NCI-H69 (cell line): ENCODE measurements around the gene SATL1.
"Not testable (repeated sequence)": the region's sequence is repeated elsewhere in the genome, so short reads cannot be mapped to it uniquely, and the experiment has no call there.

Source experiments
- DNase-seq: peaks from one replicate; lab custom pipeline; 2025; lab: John Stamatoyannopoulos, UW

The SATL1 gene

DNA sequence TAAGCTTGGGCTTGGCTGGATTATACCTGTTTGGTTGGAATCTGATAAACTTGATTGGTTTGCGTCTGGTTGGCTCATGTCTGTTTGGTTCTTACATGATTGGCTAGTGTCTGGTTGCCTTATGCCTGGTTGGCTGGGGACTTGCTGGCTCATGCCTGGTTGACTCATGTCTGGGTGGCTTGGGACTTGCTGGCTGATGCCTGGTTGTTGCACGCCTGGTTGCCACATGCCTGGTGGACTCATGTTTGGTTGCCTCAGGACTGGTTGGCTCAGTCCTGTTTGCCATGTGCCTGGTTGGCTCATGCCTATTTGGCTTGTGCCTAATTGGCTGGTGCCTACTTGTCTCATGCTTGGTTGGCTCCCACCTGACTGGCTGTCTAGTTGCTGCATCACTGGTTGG lies 135.4 kb downstream of the SATL1 start:
- DNase-seq, result no peak

DNA sequence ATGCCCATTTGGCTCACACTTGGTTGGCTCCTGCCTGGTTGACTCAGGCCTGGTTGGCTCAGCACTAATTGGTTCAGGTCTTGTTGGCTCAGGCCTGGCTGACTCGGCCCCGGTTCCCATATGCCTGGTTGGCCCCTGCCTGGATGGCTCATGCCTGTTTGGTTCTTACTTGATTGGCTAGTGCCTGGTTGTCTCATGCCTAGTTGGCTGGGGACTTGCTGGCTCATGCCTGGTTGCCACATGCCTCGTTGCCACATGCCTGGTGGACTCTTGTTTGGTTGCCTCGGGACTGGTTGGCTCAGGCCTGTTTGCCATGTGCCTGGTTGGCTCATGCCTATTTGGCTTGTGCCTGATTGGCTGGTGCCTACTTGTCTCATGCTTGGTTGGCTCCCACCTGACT lies 136.2 kb downstream of the SATL1 start:
- DNase-seq, result no peak

DNA sequence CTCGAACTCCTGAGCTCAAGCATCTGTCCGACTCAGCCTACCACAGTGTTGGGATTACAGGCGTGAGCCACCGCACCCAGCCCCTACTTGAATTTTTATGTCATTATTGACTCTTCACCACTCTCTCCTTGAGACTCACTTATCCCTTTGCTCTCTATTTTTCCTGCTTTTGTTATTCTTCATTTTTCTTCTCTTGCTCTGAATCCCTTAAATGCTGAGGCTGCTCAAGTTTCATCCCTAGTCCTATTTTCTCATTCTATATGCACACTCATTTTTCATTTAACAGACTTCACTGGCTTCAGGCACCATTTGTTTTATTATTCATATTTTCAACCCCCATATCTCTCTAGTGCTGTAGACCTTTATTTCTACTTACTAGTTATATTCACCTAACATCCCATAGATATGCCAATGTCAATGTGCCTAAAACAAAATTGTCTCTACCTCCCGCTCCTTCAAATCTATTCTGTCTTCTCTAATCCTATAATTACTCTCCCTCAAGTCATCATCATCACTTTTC lies 154.2 kb downstream of the SATL1 start:
- DNase-seq, result no peak

DNA sequence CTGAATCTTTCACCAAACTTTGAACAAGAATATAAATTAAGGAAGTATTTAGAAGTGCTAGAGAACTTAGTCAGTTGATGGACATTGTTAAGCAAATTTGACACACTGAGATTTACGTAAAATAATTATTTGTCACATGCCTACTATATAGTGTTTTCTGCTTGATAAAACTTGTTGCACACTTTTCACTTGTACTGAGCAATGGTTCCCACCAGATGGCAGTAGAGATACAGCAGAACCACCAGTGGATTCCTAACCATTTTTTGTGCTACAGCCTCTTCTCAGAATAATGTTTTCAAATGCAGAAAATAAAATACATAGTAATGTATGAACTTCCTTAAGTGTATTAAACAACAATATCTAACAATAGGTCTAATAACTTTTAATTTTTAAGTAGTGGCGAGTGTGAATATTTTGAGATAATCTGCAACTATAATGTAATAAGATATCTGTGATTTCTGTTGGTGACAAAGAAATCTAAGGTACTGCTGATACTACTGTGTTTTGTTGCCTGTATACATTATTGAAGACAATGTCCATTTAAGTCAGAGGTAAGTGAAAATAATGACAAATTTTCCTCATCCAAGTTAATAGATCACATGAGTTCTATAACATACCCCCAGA lies 158.7 kb downstream of the SATL1 start:
- DNase-seq, result peak; percentile 15

DNA sequence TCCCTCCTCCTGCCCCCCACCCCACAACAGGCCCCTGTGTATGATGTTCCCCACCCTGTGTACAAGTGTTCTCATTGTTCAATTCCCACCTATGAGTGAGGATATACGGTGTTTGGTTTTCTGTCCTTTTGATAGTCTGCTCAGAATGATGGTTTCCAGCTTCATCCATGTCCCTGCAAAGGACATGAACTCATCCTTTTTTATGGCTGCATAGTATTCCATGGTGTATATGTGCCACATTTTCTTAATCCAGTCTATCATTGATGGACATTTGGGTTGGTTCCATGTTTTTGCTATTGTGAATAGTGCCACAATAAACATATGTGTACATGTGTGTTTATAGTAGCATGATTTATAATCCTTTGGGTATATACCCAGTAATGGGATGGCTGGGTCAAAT lies 166.3 kb downstream of the SATL1 start:
- DNase-seq, result not testable (repeated sequence)

DNA sequence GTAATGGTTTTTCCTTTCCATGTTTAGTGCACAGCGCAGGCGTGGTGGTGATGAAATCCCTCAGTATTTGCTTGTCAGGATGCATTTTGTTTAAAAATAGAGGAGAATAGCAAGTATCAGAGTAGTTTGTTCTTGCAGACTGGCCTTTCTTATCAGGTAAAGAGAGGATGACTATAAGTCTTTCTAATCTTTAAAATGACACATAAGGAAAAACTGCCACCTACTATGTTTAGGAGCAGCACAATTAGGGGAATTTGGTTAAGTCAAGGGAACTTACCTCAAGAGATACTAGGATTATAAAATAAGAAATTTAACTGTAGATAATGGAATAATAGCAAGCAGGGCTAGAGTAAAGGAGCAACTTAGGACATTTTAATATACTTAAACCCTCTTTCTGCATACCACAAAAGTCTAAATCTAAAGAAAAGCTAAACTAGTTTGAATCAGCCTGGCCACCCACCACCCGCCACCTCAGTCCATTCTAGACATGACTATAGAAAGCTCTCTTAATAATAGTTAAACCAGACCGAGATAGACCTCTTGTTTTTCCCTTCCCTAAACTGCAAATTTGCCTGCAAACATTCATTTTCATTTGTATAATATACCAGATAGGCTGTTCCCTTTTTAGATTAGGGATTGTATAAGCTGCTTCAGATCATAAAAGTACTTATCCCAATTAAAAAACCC lies 177.9 kb downstream of the SATL1 start:
- DNase-seq, result no peak

DNA sequence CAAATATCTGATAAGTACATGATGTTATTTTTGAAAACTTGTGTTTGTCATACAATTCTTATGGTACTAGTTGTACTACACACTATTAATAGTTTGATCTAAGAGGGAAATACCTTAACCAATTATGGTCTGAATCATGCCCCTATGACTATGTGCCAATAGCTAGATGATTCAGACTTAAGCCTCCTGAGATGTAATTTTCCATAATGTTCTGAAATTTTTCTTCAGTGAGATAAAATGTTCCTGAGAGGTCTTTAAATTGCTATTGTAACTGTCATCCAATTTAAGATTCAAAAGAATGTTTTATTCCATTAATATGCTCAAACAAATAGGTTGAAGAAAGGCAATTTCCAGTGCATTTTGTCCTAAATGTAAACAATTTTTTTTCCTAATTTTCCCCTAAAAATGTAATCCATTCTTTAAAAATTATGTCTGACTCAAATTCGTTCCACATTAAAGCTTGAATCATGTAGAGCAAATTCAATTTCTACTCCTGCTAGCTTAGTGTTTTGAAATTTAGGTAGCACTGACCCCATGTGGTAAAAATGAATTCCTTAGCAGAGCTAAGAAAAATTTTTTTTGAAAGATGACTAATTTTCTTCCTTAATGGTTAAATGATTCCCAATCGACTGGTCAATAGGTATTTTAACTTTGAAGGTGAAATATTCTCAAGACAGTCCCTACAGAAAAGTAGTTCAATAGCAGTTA lies 190.8 kb downstream of the SATL1 start:
- DNase-seq, result peak; percentile 0

DNA sequence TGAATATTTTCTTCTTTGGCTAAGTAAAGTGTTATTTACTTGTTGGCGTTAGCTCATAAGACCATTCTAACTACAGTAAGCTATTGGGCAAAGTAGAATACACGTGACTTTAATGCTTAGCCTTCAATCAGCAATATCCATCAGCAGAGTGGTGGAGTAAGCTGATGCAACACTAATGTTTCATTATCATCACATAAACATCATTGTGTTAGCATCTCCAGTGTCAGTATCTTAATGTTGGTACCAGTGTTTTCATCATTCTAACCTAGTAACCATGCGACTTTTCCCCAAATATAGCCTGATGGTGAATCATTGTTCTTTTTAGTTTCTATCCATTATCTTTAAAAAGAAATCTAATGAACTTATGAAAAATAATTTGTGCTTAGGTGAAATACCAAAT lies 191.4 kb downstream of the SATL1 start:
- no peak for DNase-seq

DNA sequence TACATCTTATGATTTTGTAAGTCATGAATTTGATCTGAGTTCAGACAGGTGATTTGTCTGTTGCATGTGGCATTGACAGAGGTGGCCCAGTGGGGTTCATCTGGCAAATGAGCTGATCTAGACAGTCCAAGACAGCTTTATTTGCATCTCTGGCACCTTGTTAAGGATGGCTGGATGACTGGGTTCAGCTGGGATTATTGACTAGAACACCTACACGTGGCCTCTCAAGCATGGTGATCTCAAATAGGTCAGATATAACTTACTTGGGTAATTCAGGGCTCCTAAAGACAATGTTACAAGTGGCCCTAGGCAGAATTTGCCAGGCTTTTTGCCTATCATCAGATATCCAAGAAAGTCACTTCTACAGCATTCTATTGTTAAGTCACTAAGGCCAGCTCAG lies 192.0 kb downstream of the SATL1 start:
- DNase-seq, result no peak
